ENCODE data around the gene APBA2.

APBA2 gene

DNA sequence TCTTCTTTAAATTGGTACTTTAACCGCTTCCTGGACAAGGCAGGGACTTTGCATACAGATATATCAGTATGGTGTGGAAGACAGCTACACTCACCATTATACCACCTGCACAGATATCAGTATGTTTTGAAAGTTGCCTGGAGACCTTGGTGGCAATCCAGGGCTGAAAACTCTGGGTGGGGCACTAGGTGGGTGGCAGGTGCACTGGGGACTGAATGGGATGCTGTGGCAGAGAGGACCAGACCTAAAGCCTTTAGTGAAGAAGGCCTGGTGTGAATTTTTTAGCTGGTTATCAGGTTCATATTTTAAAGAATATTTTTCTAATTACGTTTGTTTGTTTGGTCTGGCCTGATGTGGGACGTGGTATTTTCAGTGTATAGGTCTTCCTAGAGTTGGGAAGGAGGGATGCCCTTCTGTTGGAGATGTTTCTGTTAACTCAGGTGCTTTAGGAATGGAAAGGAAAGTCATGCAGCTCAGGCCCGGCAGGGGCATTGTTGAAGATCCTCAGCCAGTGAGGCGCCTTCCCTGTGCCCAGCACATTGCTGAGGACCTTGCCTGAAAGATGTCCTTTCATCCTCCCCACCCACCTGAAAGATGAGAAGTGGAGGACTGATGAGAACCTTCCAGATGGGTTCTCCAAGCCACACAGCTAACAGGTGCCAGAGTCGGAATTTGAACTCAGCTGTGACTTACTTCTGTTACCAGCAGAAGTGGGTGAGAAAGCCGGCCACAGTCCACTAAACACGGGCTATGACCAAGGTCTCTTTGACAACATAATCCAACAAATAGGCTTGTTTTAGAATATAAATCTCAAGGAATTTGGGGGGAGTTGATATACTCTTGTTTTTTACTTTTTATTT, 77.3 kb downstream of the APBA2 start:
- DNase-seq: no peak

DNA sequence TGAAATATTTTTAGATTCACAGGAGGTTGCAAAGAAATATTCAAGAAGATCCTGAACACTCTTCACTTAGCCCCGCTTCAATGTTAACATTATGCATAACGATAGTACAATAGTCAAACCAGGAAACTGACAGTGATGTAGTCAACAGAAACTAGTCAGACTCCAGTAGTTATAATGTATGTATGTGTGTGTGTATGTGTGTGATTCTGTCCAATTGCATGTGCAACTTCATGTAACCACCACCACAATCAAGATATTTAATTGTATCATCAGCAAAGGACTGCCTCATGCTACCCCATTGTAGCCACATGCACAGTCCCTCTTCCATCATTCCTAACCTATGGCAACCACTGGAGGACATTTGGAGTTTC, 77.9 kb downstream of the APBA2 start:
- DNase-seq: no peak

DNA sequence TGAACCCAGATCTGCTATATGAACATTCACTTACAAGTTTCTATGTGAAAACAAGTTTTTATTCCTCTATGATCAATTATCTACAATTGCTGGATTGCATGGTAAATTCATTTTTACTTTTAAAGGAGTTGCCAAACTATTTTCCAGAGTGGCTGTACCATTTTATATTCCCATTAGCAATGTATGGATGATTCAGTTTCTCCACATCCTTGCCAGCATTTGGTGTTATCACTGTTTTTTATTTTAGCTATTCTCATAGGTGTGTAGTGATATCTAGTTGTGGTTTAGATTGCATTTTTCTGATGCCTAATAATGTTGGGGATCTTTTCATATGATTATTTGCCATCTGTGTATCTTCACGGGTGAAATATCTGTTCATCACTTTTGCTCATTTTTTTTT, 78.3 kb downstream of the APBA2 start:
- DNase-seq: no peak

DNA sequence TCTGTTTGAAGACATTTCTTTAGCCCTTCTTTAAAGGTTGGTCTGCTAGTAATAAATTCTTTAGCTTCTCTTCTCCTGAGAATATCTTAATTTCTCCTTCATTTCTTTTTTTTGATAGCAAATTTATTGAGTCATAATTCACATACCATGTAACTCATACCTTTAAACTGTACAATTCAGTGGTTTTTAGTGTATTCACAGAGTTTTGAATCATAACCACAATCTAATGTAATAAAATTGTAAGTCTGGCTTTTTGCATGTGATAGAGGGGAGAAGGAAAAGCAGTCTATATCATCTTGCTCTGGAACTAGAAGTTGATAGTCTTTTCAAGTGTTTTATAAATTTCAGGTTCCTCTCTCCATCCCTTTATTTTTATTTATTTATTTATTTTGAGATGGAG, 81.3 kb downstream of the APBA2 start:
- no peak for DNase-seq

DNA sequence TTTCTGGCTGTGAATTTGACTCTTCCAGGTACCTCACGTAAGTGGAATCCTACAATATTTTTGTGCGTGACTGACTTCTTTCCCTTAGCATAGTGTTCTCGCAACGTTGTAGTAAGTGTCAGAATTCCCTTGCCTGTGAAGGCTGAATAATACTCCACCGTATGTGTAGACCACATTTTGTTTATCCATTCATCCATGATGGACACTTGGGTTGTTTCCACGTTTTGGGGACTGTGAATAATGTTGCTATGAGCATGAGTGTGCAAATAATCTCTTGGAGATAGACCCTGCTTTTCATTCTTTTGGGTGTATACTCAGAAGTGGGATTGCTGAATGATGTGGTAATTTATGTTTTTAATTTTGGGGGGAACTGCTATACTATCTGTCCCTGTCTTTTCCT, 82.2 kb downstream of the APBA2 start:
- no peak for DNase-seq

DNA sequence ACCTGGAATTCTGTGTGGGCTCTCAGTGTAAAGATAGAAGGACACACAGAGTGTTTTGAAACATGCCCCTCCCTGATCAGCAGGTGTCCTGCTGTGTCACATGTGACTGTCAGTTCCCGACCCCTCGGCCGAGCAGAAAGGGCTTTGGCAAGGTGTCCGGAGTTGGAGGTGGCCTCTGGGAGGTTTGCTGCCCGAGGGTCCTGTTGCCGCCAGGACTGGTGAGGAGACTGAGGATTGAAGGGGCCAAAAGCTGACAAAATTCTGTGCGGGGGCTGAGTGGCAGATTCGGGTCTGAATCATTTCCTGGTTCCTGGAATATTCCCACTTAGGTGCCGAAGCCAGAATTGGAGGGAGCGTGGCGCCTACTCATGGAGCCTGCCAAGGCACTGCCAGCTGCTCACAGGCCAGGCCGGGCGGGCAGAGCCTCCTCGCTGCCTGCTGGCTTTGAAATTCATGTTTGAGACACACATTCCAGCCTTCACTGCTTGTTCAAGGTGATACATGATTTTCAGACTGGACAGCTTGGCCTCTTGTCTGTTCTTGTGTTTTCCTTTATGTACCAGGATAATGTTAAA, 83.8 kb downstream of the APBA2 start:
- no peak for DNase-seq

DNA sequence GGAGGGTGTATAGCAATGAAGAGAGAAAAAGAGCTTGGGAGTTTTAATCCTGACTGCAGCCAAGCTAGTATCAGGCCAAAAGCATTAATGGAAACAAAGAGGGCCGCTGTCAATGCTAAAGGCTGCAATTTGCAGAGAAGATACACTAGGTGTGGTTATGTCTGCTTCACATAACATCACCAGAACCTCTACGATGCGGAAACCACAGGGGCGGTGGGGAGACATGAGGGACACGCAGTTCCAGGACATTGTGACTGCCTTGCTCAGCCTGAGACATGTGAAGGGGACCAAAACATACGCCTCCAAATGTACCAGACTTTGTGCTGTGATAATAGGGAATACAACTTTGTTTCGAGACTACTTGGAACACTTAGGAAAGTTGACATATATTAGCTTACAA, 88.4 kb downstream of the APBA2 start:
- DNase-seq: peak; percentile 50

DNA sequence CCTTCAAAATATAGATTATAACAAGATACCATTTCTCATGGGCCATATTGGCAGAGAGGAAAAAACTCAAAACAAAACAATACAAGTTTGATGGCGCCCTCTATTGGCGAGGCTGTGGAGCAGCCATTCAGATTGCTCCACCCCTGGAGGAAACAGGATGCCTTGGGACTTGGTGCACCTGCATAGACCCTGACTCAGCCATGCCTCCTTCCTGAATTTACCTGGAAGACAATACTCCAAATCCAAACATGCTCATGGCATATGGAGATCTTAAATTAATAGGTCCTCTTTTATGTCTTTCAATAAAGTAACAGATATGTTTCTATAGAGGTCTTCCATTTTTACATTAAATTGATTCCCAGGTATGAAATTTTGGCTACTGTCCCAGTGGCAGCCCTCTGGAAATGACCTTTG, 90.0 kb downstream of the APBA2 start:
- peak; percentile 80 for DNase-seq

DNA sequence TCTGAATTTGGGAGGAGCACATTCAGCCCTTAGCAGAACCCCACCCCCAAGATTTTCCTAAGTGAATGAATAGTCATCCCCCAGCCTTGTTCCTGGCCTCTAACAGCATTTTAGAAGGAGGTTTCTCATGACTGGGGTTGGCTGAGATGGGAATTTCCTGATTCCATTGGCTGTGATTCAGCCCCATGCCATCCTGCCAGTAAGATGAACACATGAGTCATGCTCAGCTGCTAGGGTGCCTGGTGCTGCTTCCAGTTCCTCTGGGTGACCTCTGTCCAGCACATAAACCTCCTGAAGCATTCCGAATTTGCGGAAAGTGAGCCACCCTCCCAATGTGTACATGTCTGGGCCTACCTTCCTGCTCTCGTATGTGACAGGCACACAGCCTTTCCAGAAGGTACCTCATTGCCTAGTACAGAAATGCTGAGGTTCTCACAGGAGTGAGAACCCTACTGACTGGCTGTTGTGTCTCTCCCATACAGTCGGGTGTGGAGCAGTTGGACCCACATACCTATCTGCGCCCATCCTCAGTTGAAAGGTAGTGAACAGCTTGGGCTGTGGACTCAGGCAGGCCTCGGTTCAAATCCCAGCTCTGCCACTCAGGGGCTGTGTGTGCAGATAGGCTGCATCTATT, 91.7 kb downstream of the APBA2 start:
- DNase-seq: peak; percentile 18

DNA sequence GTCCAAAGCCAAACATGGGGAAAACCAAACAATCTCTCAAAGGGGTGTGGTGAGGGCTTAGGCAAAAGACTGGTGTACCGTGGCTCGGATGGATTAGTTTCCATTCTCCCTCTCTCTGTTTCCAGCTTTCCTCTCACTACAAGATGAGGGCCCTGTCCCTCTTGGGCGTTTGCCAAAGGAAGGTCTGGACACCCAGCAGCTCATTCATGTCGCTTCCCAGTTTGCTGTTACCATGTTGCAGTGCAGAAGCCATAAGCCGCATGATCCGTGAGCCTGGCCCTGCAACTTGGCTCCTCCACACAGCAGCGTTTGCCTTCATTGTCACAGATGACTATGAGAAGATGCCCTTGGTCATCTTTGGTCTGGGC, 92.2 kb downstream of the APBA2 start:
- no peak for DNase-seq

DNA sequence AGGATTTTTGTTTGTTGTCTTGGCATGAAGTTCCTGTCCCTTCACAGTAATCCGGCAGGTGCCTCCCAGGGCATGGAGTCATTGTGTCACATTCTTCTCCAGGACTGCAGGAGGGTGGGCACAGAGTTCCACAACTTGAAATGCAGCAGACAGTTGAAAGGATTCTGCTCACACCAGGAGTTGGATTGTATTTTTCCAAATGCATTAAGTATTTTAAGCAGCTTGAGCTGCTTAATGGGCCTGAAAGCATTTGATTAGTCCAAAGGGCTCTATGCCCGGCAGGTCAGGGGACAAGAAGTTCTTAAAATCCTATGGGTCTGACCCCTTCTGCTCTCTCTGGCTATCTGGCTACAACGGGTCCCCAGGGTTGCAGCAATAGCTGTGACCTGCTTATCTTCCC, 92.9 kb downstream of the APBA2 start:
- no peak for DNase-seq

DNA sequence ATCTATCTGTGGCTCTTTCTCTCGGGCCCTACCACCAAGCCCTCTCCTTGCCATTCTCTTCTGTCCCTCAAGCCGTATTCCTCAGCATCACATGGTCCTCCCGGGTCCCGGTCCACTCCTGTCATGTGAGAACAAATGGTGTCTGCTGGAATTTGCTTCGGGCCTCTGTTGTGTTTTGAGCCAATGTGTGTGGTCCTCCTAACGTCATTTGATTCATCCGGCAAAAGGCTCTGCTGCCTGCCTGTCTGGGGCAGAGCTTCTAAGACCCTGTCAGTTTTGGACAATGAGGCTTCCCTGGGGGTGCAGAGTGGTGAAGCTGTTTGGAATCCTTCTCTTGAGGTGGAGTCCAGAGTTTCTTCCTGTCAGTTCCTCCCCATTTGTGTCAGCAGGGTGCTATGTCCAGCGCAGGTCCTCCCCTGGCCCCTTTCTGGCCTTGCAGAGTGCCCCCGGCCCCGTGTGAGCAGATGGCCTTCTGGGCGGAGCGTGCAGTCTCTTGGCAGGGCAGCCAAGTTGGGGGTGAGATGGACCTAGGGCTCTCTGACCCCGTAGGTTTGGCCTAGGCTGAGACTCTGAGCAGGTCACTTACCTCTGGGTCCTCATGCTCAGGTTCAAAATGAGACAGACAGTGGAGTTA, 93.6 kb downstream of the APBA2 start:
- DNase-seq: no peak

DNA sequence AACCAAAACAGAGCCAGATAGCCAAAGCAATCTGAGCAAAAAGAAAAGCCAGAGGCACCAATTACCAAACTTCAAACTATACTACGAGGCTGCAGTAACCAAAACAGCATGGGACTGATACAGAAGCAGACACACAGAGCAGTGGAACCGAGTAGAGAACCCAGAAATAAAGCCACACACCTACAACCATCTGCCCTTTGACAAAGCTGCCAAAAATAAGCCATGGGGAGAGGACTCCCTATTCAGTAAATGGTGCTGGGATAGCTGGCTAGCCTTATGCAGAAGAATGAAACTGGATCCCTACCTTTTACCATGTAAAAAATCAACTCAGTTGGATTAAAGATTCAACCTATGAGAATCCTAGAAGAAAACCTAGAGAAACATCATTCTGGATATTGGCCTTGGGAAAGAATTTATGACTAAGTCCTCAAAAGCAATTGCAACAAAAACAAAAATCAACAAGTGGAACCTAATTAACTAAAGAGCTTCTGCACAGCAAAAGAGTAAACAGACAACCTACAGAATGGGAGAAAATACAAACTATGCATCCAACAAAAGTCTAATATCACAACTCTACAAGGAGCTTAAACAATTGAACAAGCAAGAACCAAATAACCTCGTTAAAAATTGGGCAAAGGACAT, 95.1 kb downstream of the APBA2 start:
- DNase-seq: no peak

DNA sequence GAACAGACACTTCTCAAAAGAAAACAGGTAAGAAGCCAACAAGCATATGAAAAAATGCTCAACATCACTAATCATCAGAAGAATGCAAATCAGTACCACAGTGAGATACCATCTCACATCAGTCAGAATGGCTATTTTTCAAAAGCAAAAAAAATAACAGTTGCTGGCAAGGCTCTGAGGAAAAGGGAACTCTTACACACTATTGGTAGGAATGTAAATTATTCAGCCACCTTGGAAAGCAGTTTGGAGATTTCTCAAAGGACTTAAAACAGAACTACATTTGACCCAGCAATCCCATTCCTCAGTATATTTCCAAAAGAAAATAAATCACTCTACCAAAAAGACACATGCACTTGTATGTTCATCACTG, 95.6 kb downstream of the APBA2 start:
- no peak for DNase-seq

DNA sequence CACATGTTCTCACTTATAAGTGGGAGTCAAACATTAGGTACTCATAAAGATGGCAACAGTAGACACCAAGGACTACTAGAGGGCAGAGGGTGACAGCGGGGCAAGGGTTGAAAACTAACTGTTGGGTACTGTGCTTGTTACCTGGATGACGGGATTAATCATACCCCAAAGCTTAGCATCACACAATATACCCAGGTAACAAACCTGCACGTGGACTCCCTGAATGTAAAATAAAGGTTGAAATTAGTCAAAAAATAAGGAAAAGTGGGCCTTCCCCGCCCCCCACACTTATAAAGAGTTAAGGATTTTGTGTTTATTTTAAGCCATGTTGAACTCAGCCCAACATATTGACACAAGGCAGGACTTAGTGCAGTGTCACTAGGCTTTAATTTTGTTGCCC, 96.1 kb downstream of the APBA2 start:
- no peak for DNase-seq

DNA sequence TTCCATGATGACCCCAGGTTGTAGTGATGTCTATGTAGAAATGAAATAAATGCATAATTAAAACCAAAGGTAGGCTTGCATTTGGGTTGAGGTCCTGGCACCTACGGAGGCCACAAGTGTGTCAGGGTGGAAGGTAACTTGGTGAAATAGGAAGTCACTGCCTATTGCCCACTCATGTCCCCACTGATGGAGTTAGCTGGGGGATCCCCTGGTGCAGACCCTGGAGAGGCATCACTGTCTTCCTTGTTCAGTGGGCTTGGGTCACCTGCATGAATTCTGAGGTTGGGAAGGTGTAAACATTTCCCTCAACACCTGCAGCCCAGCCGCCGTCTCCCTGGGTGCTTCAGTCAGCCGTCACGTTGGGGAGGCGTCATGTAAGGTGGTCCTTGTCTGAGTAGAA, 97.1 kb downstream of the APBA2 start:
- DNase-seq: no peak

DNA sequence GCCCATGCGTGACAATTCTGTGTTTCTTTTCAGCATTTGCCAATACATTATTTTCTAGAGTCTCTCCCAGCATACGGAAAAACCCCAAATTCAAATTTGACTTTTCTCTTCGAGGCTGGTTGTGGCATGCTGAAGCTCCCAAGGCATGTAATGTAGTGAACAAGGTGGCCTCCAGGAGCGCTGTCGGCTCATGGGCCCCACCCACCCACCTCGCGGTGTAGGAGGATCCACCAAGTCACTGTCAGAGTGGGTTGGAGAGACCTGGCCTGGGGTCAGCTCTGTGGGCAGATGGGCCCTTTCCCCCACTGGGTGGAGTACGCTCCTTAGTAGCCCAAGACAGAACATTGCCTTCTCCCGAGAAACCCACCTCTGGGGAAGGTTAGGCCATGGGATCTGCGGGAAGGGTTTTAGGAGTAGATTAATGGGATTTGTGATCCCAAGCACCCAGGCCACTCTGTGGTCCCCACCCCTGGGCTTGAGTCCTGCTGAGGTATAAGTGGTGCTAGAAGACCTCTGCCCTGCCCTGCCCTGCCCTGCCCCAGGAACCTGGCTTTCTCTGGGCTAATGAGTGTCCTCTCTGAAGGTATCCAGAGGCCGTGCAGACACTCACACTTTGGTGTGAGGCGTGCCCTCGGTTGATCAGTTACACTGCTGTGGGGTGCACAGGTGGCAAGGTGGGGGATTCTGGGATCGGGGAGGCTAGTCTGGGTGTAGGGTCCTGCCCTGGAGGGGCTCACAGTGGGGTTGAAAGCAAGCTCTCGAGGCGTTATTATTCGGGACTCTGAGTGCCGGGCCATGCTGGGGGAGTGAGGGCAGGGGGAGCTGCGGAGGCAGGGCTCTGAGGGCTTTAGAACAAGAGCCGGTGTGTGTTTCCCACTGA, 97.9 kb downstream of the APBA2 start:
- DNase-seq: no peak

DNA sequence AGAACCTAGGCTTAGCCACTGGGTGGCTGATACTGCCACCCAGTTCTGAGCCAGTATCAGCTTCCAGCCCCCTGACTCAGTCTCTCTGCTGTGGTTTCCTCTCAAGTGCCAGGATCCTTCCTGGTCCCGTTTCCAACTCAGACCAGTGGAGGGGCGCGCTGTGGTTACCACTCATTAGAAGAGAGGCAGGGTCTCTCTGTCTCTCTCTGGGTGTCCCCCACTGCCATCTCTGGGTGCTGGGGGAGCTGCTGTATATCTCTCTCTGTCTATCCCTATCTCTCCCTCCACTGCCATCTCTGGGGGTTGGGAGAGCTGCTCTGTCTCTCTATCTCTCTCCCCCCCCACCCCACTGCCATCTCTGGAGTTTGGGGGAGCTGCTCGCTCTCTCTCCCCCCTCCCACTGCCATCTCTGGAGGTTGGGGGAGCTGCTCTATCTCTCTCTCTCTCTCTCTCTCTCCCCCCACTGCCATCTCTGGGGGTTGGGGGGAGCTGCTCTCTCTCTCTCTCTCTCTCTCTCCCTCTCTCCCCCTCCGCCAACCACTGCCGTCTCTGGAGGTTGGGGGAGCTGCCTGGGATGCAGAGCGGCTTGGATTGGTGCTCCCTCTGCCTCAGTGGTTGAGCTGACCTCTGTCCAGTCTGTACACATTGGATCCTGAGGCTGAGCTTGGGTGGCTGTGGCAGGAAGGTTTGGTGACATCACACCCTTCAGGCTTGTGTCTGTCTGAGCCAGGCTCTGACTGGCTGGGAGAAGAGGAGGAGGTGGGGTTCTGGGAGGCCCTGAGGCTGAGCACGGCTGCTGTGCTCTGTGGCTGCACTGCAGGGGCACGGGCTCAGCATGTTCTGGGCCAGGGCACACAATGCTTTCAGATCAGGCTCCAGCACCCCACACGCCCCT, 98.9 kb downstream of the APBA2 start:
- DNase-seq: no peak

DNA sequence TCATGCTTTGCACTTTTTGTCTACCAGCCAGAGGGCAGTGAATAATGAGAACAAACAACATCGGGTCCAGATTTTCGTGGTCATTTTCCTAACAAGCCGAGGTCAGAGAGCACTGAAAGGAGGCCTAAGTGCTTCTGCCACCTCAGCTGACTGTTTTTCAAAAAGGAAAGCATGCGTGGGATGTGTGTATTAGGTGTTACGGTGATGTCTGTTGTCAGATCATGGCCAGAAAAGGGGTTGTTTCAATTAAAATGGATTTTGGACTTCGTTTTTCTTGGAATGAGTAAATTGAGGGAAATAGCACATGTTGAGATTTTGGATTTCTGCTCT, 99.5 kb downstream of the APBA2 start:
- DNase-seq: no peak

DNA sequence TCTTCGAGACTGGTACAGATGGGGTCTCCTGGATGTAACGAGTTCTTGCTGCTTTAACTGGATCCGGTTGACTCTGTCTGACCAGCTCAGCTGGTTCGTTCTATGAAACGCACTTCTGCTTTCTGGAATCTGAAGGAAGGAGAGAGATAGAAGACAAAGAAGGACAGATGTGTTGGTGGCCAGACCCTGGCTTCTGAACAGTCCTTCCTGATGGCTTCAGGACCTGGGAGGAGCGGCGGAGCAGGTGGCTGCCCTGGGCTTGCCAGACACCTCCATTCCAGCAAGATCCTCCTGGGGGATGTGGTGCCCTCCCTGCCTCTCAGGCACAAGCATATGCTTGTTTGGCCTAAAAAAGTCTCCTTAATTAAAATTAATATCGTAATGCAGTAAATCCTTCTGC, 99.9 kb downstream of the APBA2 start:
- DNase-seq: no peak

DNA sequence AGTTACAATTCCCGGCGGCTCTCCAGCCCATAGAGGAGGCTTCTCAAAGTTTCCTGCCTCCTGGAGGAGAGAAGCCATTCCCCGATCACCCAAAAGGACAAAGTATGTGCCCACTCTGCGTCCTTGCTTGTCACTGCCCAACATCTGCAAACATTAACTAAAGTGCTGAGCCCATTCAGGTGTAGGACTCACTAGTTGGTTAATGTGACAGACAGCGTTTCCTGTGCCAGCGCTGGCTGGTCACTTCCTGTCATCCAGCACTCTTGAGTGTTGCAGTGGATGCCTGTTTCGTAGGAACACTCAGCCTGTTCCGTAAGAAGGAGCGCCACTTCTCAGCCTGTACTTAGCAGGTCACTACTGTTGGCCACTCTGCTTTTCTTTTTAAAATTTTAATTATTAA, 100.3 kb downstream of the APBA2 start:
- DNase-seq: no peak

DNA sequence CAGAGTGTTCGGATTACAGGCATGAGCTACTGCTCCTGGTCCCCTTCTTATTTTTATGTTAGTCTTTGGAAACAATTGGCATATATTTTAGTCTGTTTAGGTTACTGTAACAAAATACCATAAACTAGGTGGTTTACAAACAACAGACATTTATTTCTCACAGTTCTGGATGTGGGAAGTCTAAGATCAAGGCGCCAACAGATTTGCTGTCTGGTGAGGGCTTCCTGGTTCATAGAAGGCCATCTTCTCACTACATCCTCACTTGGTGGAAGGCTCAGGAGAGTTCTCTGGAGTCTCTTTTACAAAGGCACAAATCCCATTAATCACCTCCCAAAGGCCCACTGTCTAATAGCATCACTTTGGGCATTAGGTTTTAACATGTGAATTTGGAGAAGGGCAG, 101.0 kb downstream of the APBA2 start:
- no peak for DNase-seq
